Mucosa of descending colon (tissue), 3 donors: ENCODE results near the gene BPIFA1. TPM values are rescaled to one million over a fixed set of nuclear protein-coding genes. Genes with fewer than 3 reads are reported as not detected.

Experiments used
- ATAC-seq: fragments of 200-7000 bp; cut with Tn5 transposase; one replicate; pipeline ENCODE4 v1.9.1; 2020; ENCODE audit warnings: mild to moderate bottlenecking, moderate library complexity
- DNase-seq, 3 donors: peaks; one replicate each; pipeline ENCODE4 v3.0.0-alpha.2; 2020
- H3K36me3 ChIP-seq: fragments of 200-600 bp; one replicate; pipeline ENCODE4 v1.8.0; 2021; ENCODE audit warnings: low read depth, mild to moderate bottlenecking
- H3K4me1 ChIP-seq: fragments of 200-600 bp; one replicate; pipeline ENCODE4 v1.8.0; 2021; ENCODE audit warnings: low read depth, mild to moderate bottlenecking
- H3K4me3 ChIP-seq: fragments of 200-600 bp; one replicate; pipeline ENCODE4 v1.8.0; 2021; ENCODE audit warnings: mild to moderate bottlenecking
- H3K9me3 ChIP-seq: fragments of 200-600 bp; one replicate; pipeline ENCODE4 v1.8.0; 2021; ENCODE audit warnings: mild to moderate bottlenecking
- CTCF ChIP-seq: fragments of 200-600 bp; IDR thresholded peaks from one replicate; pipeline ENCODE4 v1.8.0; 2022; ENCODE audit warnings: antibody characterized with exemption, mild to moderate bottlenecking
- intact Hi-C, 2 donors: fragments of 100-400 bp; cut with DNase I in 1 of 2; cut with micrococcal nuclease in 1 of 2; formaldehyde crosslinking; loops; one replicate each; pipeline versions ENCODE4 v1.11.0 to v1.11.1; 2022; cut with DNase I, micrococcal nuclease
- total RNA-seq, 3 donors: library from RNA; stranded (reverse); fragmentation: NEBNext Ultra II Directional in 2 of 3; extraction: Animal tissue kit (Norgen Biotek cat#: 25700) in 2 of 3; gene quantifications; one replicate each; pipeline versions ENCODE4 v1.2.1 to v1.2.4, GENCODE V29; 2021 to 2023
- donor health status: DM: no; HTN: no; CAD: no; lungs with moderate emphysema.
- donor health status: DM: no; HTN: no; CAD: no.
- donor health status: DM: no; HTN: yes; CAD: no.

The BPIFA1 gene
- total RNA-seq, 3 donors from 2014 or later, result not detected

- DNase-seq (no peak), ATAC-seq (no peak)
- intact Hi-C loops, result no loop called here
- Histone ChIP-seq H3K36me3 (no peaks in the 10 kb centered on the region), H3K9me3 (no peaks in the 10 kb centered on the region), H3K4me3 (no peak overlapping the region), H3K4me1 (no peaks in the 10 kb centered on the region)
- TF ChIP-seq CTCF, result no peak
Measured at GRCh38 chr20:33278700-33279099, 42.9 kb downstream of the BPIFA1 start.

- no peak for TF ChIP-seq CTCF
- no peak overlapping the region for H3K4me3 ChIP-seq
- intact Hi-C loops, result no loop called here
- no peaks in the 10 kb centered on the region for H3K4me1 ChIP-seq
- H3K36me3 ChIP-seq, result no peaks in the 10 kb centered on the region
- H3K9me3 ChIP-seq, result no peaks in the 10 kb centered on the region
- no peak for DNase-seq
- ATAC-seq, result no peak
Measured at GRCh38 chr20:33279261-33279910, 43.6 kb downstream of the BPIFA1 start.

- no peak for TF ChIP-seq CTCF
- Histone ChIP-seq H3K4me1 (no peaks in the 10 kb centered on the region), H3K36me3 (no peaks in the 10 kb centered on the region), H3K4me3 (no peak overlapping the region), H3K9me3 (no peaks in the 10 kb centered on the region)
- intact Hi-C loops, result no loop called here
- DNase-seq (no peak), ATAC-seq (no peak)
Measured at GRCh38 chr20:33280000-33280680, 44.3 kb downstream of the BPIFA1 start.

GRCh38 chr20:33280775-33281174, 45.0 kb downstream of the BPIFA1 start:
- intact Hi-C loops, result no loop called here
- no peaks in the 10 kb centered on the region for H3K36me3 ChIP-seq

GRCh38 chr20:33281550-33282146, 45.9 kb downstream of the BPIFA1 start:
- no peak for TF ChIP-seq CTCF
- H3K4me3 ChIP-seq, result no peak overlapping the region
- DNase-seq (no peak), ATAC-seq (no peak)
- intact Hi-C loops, result no loop called here
- no peaks in the 10 kb centered on the region for H3K4me1 ChIP-seq
- no peaks in the 10 kb centered on the region for H3K9me3 ChIP-seq
- no peaks in the 10 kb centered on the region for H3K36me3 ChIP-seq

More at GRCh38 chr20:33280775-33281174, 45.0 kb downstream of the BPIFA1 start:
- no peak overlapping the region for H3K4me3 ChIP-seq
- no peak for TF ChIP-seq CTCF
- H3K9me3 ChIP-seq, result no peaks in the 10 kb centered on the region
- no peak for ATAC-seq
- no peaks in the 10 kb centered on the region for H3K4me1 ChIP-seq
- no peak for DNase-seq
